Neural crest cell (in vitro differentiated cells): ENCODE results near the gene RBM39. TPM values are rescaled to one million over a fixed set of nuclear protein-coding genes. Genes with fewer than 3 reads are reported as not detected.

Experiments
- DNase-seq: peaks from one replicate; pipeline ENCODE4 v3.0.0; 2021; ENCODE audit warnings: low read depth, mixed read lengths, low spot score
- H3K27ac Mint-ChIP-seq: one replicate; pipeline ENCODE4 v1.8.0; 2021; ENCODE audit warnings: mild to moderate bottlenecking, mixed read lengths; ENCODE audit not compliant: unreplicated experiment
- H3K27me3 Mint-ChIP-seq: 2 replicates; pipeline ENCODE4 v1.8.0; 2021; ENCODE audit warnings: low read depth, mild to moderate bottlenecking, mixed read lengths
- H3K36me3 Mint-ChIP-seq: 2 replicates; pipeline ENCODE4 v1.8.0; 2021; ENCODE audit warnings: low read depth, mild to moderate bottlenecking, mixed read lengths
- H3K4me1 Mint-ChIP-seq: 2 replicates; pipeline ENCODE4 v1.8.0; 2021; ENCODE audit warnings: mixed read lengths
- H3K4me3 Mint-ChIP-seq: one replicate; pipeline ENCODE4 v1.8.0; 2021; ENCODE audit warnings: mild to moderate bottlenecking, mixed read lengths
- H3K9me3 Mint-ChIP-seq: 2 replicates; pipeline ENCODE4 v1.8.0; 2021; ENCODE audit warnings: mixed read lengths
- CTCF ChIP-seq: fragments of 200-600 bp; sonication (generic); conservative IDR thresholded peaks from 2 replicates; pipeline ENCODE4 v1.5.0; 2021; ENCODE audit warnings: antibody characterized with exemption, mild to moderate bottlenecking
- total RNA-seq: library from RNA; stranded (reverse); gene quantifications from 2 replicates; pipeline ENCODE4 v1.2.1, GENCODE V29; 2021

Gene RBM39
- total RNA-seq, 1 donor from 2014 or later = 333 TPM

- Mint-ChIP-seq H3K27ac (no peak overlapping the region), H3K4me3 (peak overlapping the region; percentile 13), H3K9me3 (peaks cover 2% of the 10 kb centered on the region), H3K36me3 (peaks cover 7% of the 10 kb centered on the region), H3K27me3 (no peaks in the 10 kb centered on the region), H3K4me1 (peaks cover 29% of the 10 kb centered on the region)
- TF ChIP-seq CTCF = no peak
- DNase-seq = no peak
These were observed 34.5 kb upstream of the RBM39 start for GRCh38 chr20:35776513-35777101.

DNA sequence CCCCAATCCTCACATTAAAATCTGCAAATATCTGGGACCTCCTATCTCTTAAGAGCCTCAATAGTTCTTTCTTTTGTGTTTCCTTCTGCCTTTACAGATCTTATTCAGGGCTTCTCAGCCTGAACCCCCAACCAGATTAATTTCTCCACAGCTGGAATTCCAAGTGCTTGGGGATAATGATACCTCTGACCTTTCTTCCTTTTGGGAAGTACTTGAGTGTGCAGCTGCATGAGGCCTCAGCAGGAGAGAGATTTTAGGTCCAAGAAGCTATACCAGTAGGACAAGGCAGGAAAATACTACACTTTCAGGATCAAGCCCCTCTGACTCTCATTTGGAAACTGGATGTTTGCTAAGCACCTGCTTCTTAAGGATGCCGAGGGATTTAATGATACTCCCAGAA lies 32.3 kb upstream of the RBM39 start:
- Mint-ChIP-seq H3K27me3 (no peaks in the 10 kb centered on the region), H3K4me3 (peak overlapping the region; percentile 89), H3K4me1 (peaks cover 37% of the 10 kb centered on the region), H3K27ac (peak overlapping the region; percentile 93), H3K36me3 (peaks cover 9% of the 10 kb centered on the region), H3K9me3 (peaks cover 8% of the 10 kb centered on the region)
- TF ChIP-seq CTCF = no peak
- DNase-seq = no peak

GRCh38 chr20:35773154-35773751 lies 31.2 kb upstream of the RBM39 start:
- peaks cover 8% of the 10 kb centered on the region for H3K9me3 Mint-ChIP-seq
- no peak for DNase-seq
- H3K27ac Mint-ChIP-seq = peak overlapping the region; percentile 68
- H3K4me3 Mint-ChIP-seq = peak overlapping the region; percentile 89
- H3K36me3 Mint-ChIP-seq = peaks cover 9% of the 10 kb centered on the region
- H3K27me3 Mint-ChIP-seq = no peaks in the 10 kb centered on the region
- H3K4me1 Mint-ChIP-seq = peaks cover 48% of the 10 kb centered on the region
- TF ChIP-seq CTCF = no peak

GRCh38 chr20:35772563-35773058 lies 30.6 kb upstream of the RBM39 start:
- no peak for TF ChIP-seq CTCF
- H3K36me3 Mint-ChIP-seq = peaks cover 9% of the 10 kb centered on the region
- DNase-seq = no peak
- H3K4me1 Mint-ChIP-seq = peaks cover 53% of the 10 kb centered on the region
- H3K27me3 Mint-ChIP-seq = no peaks in the 10 kb centered on the region
- H3K27ac Mint-ChIP-seq = peak overlapping the region; percentile 85
- peaks cover 8% of the 10 kb centered on the region for H3K9me3 Mint-ChIP-seq
- H3K4me3 Mint-ChIP-seq = peak overlapping the region; percentile 89

GRCh38 chr20:35771689-35772562 lies 29.9 kb upstream of the RBM39 start, which contains the start of gene PHF20:
TSS of gene PHF20 (plus strand) at chr20:35772015. CDS start at chr20:35801523, 29,508 bp downstream.
- DNase-seq = peak; percentile 99
- Mint-ChIP-seq H3K27me3 (no peaks in the 10 kb centered on the region), H3K4me1 (peaks cover 53% of the 10 kb centered on the region), H3K4me3 (peak within 1 kb of the TSS; percentile 89), H3K27ac (peak within 1 kb of the TSS; percentile 85), H3K9me3 (peaks cover 8% of the 10 kb centered on the region), H3K36me3 (peaks cover 9% of the 10 kb centered on the region)
- TF ChIP-seq CTCF = no peak
